ENCODE measurements around the gene XAB2. TPM values are rescaled to one million over a fixed set of nuclear protein-coding genes. Genes with fewer than 3 reads are reported as not detected.

XAB2 gene
- total and polyA plus RNA-seq, 2 experiments from 2014 or later = 19.9 to 24.5 TPM

- H4K20me1 ChIP-seq (ENCODE audit: insufficient read depth, poor library complexity, severe bottlenecking) = no peaks in the 10 kb centered on the region
- no peak within 1 kb of the TSS for H3K4me3 ChIP-seq
- TF ChIP-seq EZH2 (IDR thresholded peaks at IDR 0.05; ENCODE audit: borderline replicate concordance) (no peak), EZH2phosphoT487 (IDR thresholded peaks at IDR 0.05; ENCODE audit: low read depth, severe bottlenecking, unreplicated experiment) (no peak), CTCF (IDR thresholded peaks at IDR 0.05; ENCODE audit: poor library complexity) (no peak)
- H3K4me2 ChIP-seq = no peak within 1 kb of the TSS
- H3K36me3 ChIP-seq (replicated peaks; ENCODE audit: insufficient read depth, low read depth) = no peaks in the 10 kb centered on the region
- H3K27ac ChIP-seq = no peak within 1 kb of the TSS
- no peaks in the 10 kb centered on the region for H3K9me2 ChIP-seq (replicated peaks; ENCODE audit: insufficient read depth)
- peaks cover 10% of the 10 kb centered on the region for H3K4me1 ChIP-seq (ENCODE audit: insufficient read depth)
- no peaks in the 10 kb centered on the region for H3K27me3 ChIP-seq
- DNase-seq (ENCODE audit: low spot score) = no peak
- H2AFZ ChIP-seq = no peak within 1 kb of the TSS
- H3K79me2 ChIP-seq = peaks cover 36% of the 10 kb centered on the region
- WGBS (ENCODE audit: low lambda C conversion rate, missing lambda C conversion rate) = 28% methylated on average over 2 of the region's 2 CpGs
- no peaks in the 10 kb centered on the region for H3K9me3 ChIP-seq (ENCODE audit: low read depth)
These were observed 4.4 kb upstream of the XAB2 start, which contains the start of gene PCP2 for GRCh38 chr19:7633698-7634097. TSS of gene PCP2 (minus strand) at chr19:7633719. CDS start at chr19:7633457, 262 bp downstream.

GRCh38 chr19:7632340-7633203, 3.2 kb upstream of the XAB2 start:
- no peaks in the 10 kb centered on the region for H3K9me3 ChIP-seq (ENCODE audit: low read depth)
- no peak overlapping the region for H2AFZ ChIP-seq
- no peaks in the 10 kb centered on the region for H3K9me2 ChIP-seq (replicated peaks; ENCODE audit: insufficient read depth)
- no peaks in the 10 kb centered on the region for H3K36me3 ChIP-seq (replicated peaks; ENCODE audit: insufficient read depth, low read depth)
- H3K4me3 ChIP-seq = no peak overlapping the region
- no peaks in the 10 kb centered on the region for H3K27me3 ChIP-seq
- no peak for TF ChIP-seq EZH2phosphoT487 (IDR thresholded peaks at IDR 0.05; ENCODE audit: low read depth, severe bottlenecking, unreplicated experiment)
- no peak for TF ChIP-seq CTCF (IDR thresholded peaks at IDR 0.05; ENCODE audit: poor library complexity)
- TF ChIP-seq EZH2 (IDR thresholded peaks at IDR 0.05; ENCODE audit: borderline replicate concordance) = no peak
- H3K4me1 ChIP-seq (ENCODE audit: insufficient read depth) = peaks cover 18% of the 10 kb centered on the region
- no peak overlapping the region for H3K27ac ChIP-seq
- no peaks in the 10 kb centered on the region for H4K20me1 ChIP-seq (ENCODE audit: insufficient read depth, poor library complexity, severe bottlenecking)
- no peak overlapping the region for H3K4me2 ChIP-seq
- peaks cover 36% of the 10 kb centered on the region for H3K79me2 ChIP-seq
- WGBS (ENCODE audit: low lambda C conversion rate, missing lambda C conversion rate) = 98% methylated on average over 37 of the region's 40 CpGs
- no peak for DNase-seq (ENCODE audit: low spot score)

- Histone ChIP-seq H3K9me2 (replicated peaks; ENCODE audit: insufficient read depth) (no peaks in the 10 kb centered on the region), H3K4me2 (no peak overlapping the region), H3K4me1 (ENCODE audit: insufficient read depth) (peaks cover 16% of the 10 kb centered on the region), H3K27ac (no peak overlapping the region), H3K9me3 (ENCODE audit: low read depth) (no peaks in the 10 kb centered on the region), H3K79me2 (peaks cover 44% of the 10 kb centered on the region), H3K27me3 (no peaks in the 10 kb centered on the region), H4K20me1 (ENCODE audit: insufficient read depth, poor library complexity, severe bottlenecking) (no peaks in the 10 kb centered on the region), H3K4me3 (no peak overlapping the region), H2AFZ (no peak overlapping the region), H3K36me3 (replicated peaks; ENCODE audit: insufficient read depth, low read depth) (no peaks in the 10 kb centered on the region)
- no peak for TF ChIP-seq EZH2 (IDR thresholded peaks at IDR 0.05; ENCODE audit: borderline replicate concordance)
- TF ChIP-seq CTCF (IDR thresholded peaks at IDR 0.05; ENCODE audit: poor library complexity) = no peak
- no peak for TF ChIP-seq EZH2phosphoT487 (IDR thresholded peaks at IDR 0.05; ENCODE audit: low read depth, severe bottlenecking, unreplicated experiment)
- no peak for DNase-seq (ENCODE audit: low spot score)
- over 99% methylated on average over 8 of the region's 12 CpGs for WGBS (ENCODE audit: low lambda C conversion rate, missing lambda C conversion rate)
These were observed 2.2 kb upstream of the XAB2 start for GRCh38 chr19:7631577-7631976.
